ENCODE data around the gene RELCH.
A peak's percentile ranks its signal among the peaks of the same experiment; 100 is the strongest.

RELCH gene

GRCh38 chr18:62196980-62197379 is 9.9 kb downstream of the RELCH start:
- DNase-seq: no peak

GRCh38 chr18:62198259-62198658 is 11.2 kb downstream of the RELCH start:
- no peak for DNase-seq

GRCh38 chr18:62199629-62200028 is 12.6 kb downstream of the RELCH start:
- DNase-seq: no peak

- DNase-seq: no peak
Observed at GRCh38 chr18:62200121-62200914, 13.3 kb downstream of the RELCH start.

GRCh38 chr18:62201870-62202269 is 14.8 kb downstream of the RELCH start:
- no peak for DNase-seq

- no peak for DNase-seq
Observed at GRCh38 chr18:62205824-62206223, 18.8 kb downstream of the RELCH start.

- no peak for DNase-seq
Observed at GRCh38 chr18:62206593-62206992, 19.5 kb downstream of the RELCH start.

GRCh38 chr18:62209046-62209445 is 22.0 kb downstream of the RELCH start:
- DNase-seq: no peak

- no peak for DNase-seq
Observed at GRCh38 chr18:62210138-62210537, 23.1 kb downstream of the RELCH start.

GRCh38 chr18:62211325-62211828 is 24.3 kb downstream of the RELCH start:
- no peak for DNase-seq

GRCh38 chr18:62214790-62215189 is 27.7 kb downstream of the RELCH start:
- no peak for DNase-seq

GRCh38 chr18:62224229-62224628 is 37.2 kb downstream of the RELCH start:
- DNase-seq: no peak

- DNase-seq: no peak
Observed at GRCh38 chr18:62226047-62226446, 39.0 kb downstream of the RELCH start.

- no peak for DNase-seq
Observed at GRCh38 chr18:62236252-62236651, 49.2 kb downstream of the RELCH start.

GRCh38 chr18:62239475-62239874 is 52.4 kb downstream of the RELCH start:
- no peak for DNase-seq

GRCh38 chr18:62242955-62243354 is 55.9 kb downstream of the RELCH start:
- DNase-seq: no peak

GRCh38 chr18:62245177-62245576 is 58.1 kb downstream of the RELCH start:
- no peak for DNase-seq

- no peak for DNase-seq
Observed at GRCh38 chr18:62245699-62246098, 58.6 kb downstream of the RELCH start.

GRCh38 chr18:62248313-62248712 is 61.3 kb downstream of the RELCH start:
- no peak for DNase-seq

- peak; percentile 51 for DNase-seq
Observed at GRCh38 chr18:62249478-62250097, 62.5 kb downstream of the RELCH start.

GRCh38 chr18:62250475-62250874 is 63.4 kb downstream of the RELCH start:
- DNase-seq: no peak

GRCh38 chr18:62258093-62258492 is 71.0 kb downstream of the RELCH start:
- DNase-seq: no peak

GRCh38 chr18:62258616-62259015 is 71.6 kb downstream of the RELCH start:
- no peak for DNase-seq

- DNase-seq: no peak
Observed at GRCh38 chr18:62262061-62262460, 75.0 kb downstream of the RELCH start.

GRCh38 chr18:62264984-62265383 is 77.9 kb downstream of the RELCH start:
- DNase-seq: no peak
